SU-DHL-6 (cell line): ENCODE measurements around the gene CDH13.

Experiments used
- CTCF ChIP-seq: fragments of 200-600 bp; sonication (generic); IDR thresholded peaks from one replicate; pipeline ENCODE4 v1.5.1; 2017; ENCODE audit warnings: antibody characterized with exemption, mild to moderate bottlenecking, low read length, moderate library complexity; ENCODE audit not compliant: insufficient read depth, poor library complexity, severe bottlenecking
- EZH2phosphoT487 ChIP-seq: fragments of 200-600 bp; sonication (generic), shearing (Covaris generic); conservative IDR thresholded peaks from 2 replicates; pipeline ENCODE4 v1.6.1; 2018; ENCODE audit warnings: mild to moderate bottlenecking, antibody characterized with exemption, low read length, moderate library complexity, mixed read lengths

- TF ChIP-seq CTCF (no peak), EZH2phosphoT487 (no peak)
Observed at GRCh38 chr16:82744958-82745357, 118.2 kb downstream of the CDH13 start.
